ENCODE results near the gene PTGER1. TPM values are rescaled to one million over a fixed set of nuclear protein-coding genes. Genes with fewer than 3 reads are reported as not detected.

The PTGER1 gene
- total and polyA plus RNA-seq, 2 of the 8 experiments (the other 6 are each of a cell fraction or from before 2014, with no cell fraction given) = 0.20 to 0.41 TPM

DNA sequence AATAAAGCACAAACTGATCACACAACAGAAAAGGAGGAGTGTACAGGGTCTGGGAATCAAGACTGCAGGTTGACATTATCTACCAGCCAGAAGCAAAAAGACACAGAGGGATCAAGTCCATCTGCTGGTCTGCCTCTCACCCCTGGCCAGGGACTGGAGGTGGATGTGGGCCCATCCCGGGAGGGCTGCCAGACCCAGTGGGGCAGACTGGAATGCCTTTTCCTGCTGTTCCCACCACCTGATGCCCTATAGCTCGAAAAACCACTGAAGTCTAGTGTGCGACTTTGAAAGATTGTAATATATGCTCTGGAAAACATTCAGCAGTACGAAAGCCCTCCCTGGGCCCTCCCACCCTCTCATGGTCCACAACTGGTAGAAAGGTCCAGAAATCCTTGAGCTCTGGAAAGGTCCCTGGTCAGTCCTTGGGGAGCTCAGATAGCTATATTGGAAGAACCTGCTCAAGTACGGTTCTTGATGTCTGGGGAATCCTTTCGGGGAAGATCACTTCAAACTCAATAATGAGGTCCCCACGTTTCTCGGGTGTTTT lies 40.4 kb upstream of the PTGER1 start:
- Histone ChIP-seq H3K27me3 (replicated peaks in 1 of 4; ENCODE audit: control insufficient read depth in 3 of 4, extremely low read depth in 1 of 4, insufficient read depth in 3 of 4, low read length in 3 of 4) (no peaks in the 10 kb centered on the region), H3K79me2 (ENCODE audit: control insufficient read depth in 1 of 2, insufficient read depth in 2 of 2, low read length in 2 of 2) (peaks cover 7 to 24% of the 10 kb centered on the region in 2 experiments; a peak in 3 of 4 replicates), H3K36me3 (ENCODE audit: control insufficient read depth in 2 of 4, insufficient read depth in 4 of 4, low read length in 3 of 4) (peaks cover 10 to 28% (median 17%) of the 10 kb centered on the region in 4 experiments), H2BK20ac (ENCODE audit: low read length) (no peak overlapping the region), H3K9me3 (ENCODE audit: insufficient read depth in 2 of 2, low read depth in 1 of 2, low read length in 1 of 2) (no peaks in the 10 kb centered on the region), H2BK5ac (ENCODE audit: low read depth, low read length) (no peak overlapping the region; the same call in 1 of the 2 replicates), H2AFZ (ENCODE audit: low read length) (no peak overlapping the region), H3K9ac (replicated peaks in 1 of 4; ENCODE audit: extremely low read depth in 1 of 4, low read depth in 3 of 4, low read length in 3 of 4) (no peak overlapping the region), H2AK5ac (ENCODE audit: low read depth, low read length) (no peak overlapping the region), H3K4me2 (ENCODE audit: insufficient read depth in 1 of 2, low read depth in 2 of 2, low read length in 2 of 2) (peak overlapping the region; percentile 78 to 96; a peak in 2 of 4 replicates), H3K4me3 (ENCODE audit: extremely low read depth in 1 of 4, insufficient read depth in 2 of 4, low read depth in 3 of 4, low read length in 4 of 4) (peak overlapping the region in 1 of 4 experiments; percentile 76; a peak in 1 of 8 replicates), H3K27ac (ENCODE audit: low read depth, low read length) (no peak overlapping the region), H4K20me1 (replicated peaks in 1 of 2; ENCODE audit: control insufficient read depth in 1 of 2, insufficient read depth in 2 of 2, low read length in 2 of 2) (peaks cover 7 to 24% of the 10 kb centered on the region in 2 experiments), H2BK15ac (ENCODE audit: low read length) (no peak overlapping the region), H3K4me1 (replicated peaks in 1 of 4; ENCODE audit: control insufficient read depth in 3 of 4, insufficient read depth in 4 of 4, low read length in 3 of 4) (peaks cover 0 to 8% (median 4%) of the 10 kb centered on the region in 4 experiments; a peak in 3 of 7 replicates), H3K18ac (ENCODE audit: extremely low read depth, low read length) (no peak overlapping the region), H2BK120ac (replicated peaks; ENCODE audit: low read depth, low read length) (no peak overlapping the region), H3K14ac (ENCODE audit: insufficient read length) (no peak overlapping the region), H2BK12ac (ENCODE audit: low read depth, low read length) (no peak overlapping the region), H3K79me1 (ENCODE audit: low read depth, low read length) (peaks cover 14% of the 10 kb centered on the region), H3K23me2 (ENCODE audit: low read depth, low read length) (peaks cover 3% of the 10 kb centered on the region; the same call in 1 of the 2 replicates), H4K91ac (replicated peaks; ENCODE audit: insufficient read length, low read length) (no peak overlapping the region), H3K56ac (replicated peaks; ENCODE audit: insufficient read length, low read depth, low read length) (no peak overlapping the region), H3K23ac (ENCODE audit: insufficient read length) (no peak overlapping the region), H4K8ac (ENCODE audit: extremely low read depth, insufficient read depth, low read length) (no peak overlapping the region; the same call in 1 of the 2 replicates), H4K5ac (ENCODE audit: insufficient read length, low read depth, low read length) (no peak overlapping the region), H3K4ac (replicated peaks; ENCODE audit: insufficient read length, low read depth, low read length) (no peak overlapping the region)
- FAIRE-seq (no peak), DNase-seq (ENCODE audit: low read depth in 1 of 2, low spot score in 2 of 2) (no peak)
- ChIA-PET CTCF (ENCODE audit: partially characterized antibody) (interaction anchor here (1.4 to 1.8 kb wide), 3 partner anchors 9 to 17 kb away, joined by 3 to 5 read pairs (median 4); no protein-coding TSS in a partner anchor), POLR2A (ENCODE audit: partially characterized antibody) (interaction anchor here (3.5 to 3.7 kb wide), 3 partner anchors 10 to 43 kb away, joined by 13 to 30 read pairs (median 19); partner anchors contain the start of gene GIPC1)
- 92% methylated on average over 8 of the region's 8 CpGs; no CpG with 5 or more reads in 1 of the 2 experiments for WGBS, 2 experiments (ENCODE audit: extremely low coverage in 1 of 2, insufficient coverage in 1 of 2, insufficient read length in 1 of 2, insufficient replicate concordance in 2 of 2, low coverage in 1 of 2, low lambda C conversion rate in 2 of 2, missing lambda C conversion rate in 1 of 2)
- TF ChIP-seq RAD21 (IDR thresholded peaks at IDR 0.05 in 1 of 2, conservative IDR thresholded peaks at IDR 0.05 in 1 of 2; ENCODE audit: low read depth in 2 of 2, low read length in 2 of 2) (no peak), RXRA (IDR thresholded peaks at IDR 0.05; ENCODE audit: insufficient read depth, low read depth, low read length) (no peak), TBP (IDR thresholded peaks at IDR 0.05; ENCODE audit: low read depth, low read length) (no peak), GTF2F1 (IDR thresholded peaks at IDR 0.05; ENCODE audit: borderline replicate concordance, low read depth, low read length) (no peak), GABPA (IDR thresholded peaks at IDR 0.05; ENCODE audit: borderline replicate concordance, insufficient read depth, low read length) (no peak), HDAC2 (IDR thresholded peaks at IDR 0.05; ENCODE audit: borderline replicate concordance in 1 of 2, low read depth in 2 of 2, low read length in 2 of 2) (no peak), RBBP5 (IDR thresholded peaks at IDR 0.05; ENCODE audit: borderline replicate concordance, low read depth, low read length) (no peak), PHF8 (conservative IDR thresholded peaks at IDR 0.05; ENCODE audit: low read depth, low read length) (no peak), CHD1 (IDR thresholded peaks at IDR 0.05; ENCODE audit: low read depth, low read length) (no peak), ZNF274 (IDR thresholded peaks at IDR 0.05; ENCODE audit: borderline replicate concordance, extremely low read depth, low read length) (no peak)
- TF ChIP-seq, protein P1, sequence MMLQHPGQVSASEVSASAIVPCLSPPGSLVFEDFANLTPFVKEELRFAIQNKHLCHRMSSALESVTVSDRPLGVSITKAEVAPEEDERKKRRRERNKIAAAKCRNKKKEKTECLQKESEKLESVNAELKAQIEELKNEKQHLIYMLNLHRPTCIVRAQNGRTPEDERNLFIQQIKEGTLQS (IDR thresholded peaks at IDR 0.05; ENCODE audit: insufficient read depth, low read depth, low read length) = no peak
